ENCODE results near the gene ZNF12.

The ZNF12 gene

DNA sequence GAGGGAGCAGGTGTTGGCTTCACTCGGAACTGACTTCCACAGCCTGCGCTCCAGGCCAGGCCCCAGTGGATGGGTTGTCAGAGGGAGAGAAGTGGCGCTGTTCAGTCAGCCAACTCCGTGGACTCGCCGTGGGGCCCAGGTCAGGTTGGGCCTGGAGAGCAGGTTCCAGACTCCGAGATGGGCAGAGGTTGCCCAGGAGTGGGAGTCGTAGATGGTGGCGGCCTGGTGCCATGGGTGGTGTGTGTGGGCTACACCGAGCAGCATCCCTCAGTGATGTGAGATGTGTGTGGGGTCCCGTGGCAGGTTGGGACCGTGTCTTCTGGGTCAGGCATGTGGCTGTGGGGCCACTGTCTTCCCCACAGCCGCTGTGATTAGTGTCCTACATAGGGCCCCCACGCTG lies 59.2 kb downstream of the ZNF12 start:
- DNase-seq (ENCODE audit: low spot score), result no peak

DNA sequence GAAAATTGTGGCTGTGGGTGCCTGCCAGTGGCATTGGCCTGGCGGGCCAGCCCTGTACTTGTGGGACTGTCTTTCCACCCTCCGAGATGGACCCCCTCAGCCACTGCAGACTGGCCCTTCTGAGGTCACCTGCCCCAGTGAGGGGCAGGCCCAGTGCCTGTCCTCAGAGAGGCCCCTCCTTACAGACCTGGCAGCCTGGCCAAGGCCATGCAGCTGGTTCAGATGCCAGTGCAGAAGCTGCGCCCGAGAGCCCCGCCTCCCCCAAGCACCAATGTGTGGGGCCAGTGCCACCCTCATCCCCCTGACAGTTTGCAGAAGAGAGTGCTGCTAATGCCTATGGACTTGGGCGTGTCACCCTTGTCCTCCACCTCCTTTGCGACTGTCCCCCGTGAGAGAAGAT lies 59.7 kb downstream of the ZNF12 start:
- no peak for DNase-seq (ENCODE audit: low spot score)

GRCh38 chr7:6646465-6646864 lies 60.3 kb downstream of the ZNF12 start:
- no peak for DNase-seq (ENCODE audit: low spot score)

DNA sequence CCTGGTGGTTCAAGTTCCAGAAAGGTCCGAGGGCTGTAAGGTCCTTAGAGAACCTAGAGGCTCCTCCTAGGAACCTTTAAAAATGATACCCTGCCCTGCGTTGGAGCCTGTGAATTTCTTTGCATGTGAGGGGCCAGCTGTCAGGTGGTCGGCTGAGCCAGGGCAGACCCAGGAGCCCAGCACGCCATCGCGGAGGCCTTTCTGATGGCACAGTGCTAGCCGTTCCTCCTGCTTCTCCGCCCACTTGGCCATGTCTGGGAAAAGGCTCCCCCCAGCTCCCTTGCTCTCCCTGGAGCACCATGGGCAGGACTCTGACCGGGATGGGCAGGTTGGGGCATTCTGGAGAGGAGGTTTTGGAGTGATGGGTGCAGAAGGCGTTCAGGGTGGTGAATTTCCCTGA lies 62.0 kb downstream of the ZNF12 start:
- DNase-seq (ENCODE audit: low spot score), result no peak

DNA sequence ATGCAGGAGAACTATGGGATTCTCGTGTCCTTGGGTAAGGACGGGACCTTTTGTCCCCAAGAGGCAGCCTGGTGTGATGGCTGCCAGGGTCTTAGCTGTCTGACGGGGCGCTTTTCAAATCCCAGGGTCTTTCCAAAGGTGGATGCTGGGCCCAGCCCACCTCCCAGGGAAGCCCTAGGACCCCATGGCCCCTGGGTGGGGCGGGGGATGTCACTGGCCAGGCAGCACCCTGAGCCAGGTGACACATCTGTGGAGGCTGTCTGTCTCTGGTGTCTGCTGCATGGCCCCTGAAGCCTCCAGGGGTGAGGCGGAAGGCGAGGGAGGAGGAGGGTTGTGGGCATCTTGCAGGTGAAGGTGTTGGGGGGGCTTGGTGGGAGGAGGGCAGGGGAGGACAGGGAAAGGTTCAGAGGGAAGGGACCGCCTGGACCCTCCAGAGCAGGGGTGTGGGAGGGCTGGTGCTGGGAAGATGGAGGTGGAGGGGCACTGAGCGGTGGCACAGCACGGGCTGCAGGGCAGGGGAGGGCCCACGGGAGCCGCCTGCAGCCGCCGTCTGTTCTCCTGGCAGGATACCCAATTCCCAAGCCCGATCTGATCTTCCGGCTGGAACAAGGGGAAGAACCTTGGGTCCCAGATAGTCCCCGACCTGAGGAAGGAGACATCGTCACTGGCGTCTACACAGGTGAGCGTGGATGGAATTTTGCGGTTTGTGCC lies 62.7 kb downstream of the ZNF12 start:
- no peak for DNase-seq (ENCODE audit: low spot score)

DNA sequence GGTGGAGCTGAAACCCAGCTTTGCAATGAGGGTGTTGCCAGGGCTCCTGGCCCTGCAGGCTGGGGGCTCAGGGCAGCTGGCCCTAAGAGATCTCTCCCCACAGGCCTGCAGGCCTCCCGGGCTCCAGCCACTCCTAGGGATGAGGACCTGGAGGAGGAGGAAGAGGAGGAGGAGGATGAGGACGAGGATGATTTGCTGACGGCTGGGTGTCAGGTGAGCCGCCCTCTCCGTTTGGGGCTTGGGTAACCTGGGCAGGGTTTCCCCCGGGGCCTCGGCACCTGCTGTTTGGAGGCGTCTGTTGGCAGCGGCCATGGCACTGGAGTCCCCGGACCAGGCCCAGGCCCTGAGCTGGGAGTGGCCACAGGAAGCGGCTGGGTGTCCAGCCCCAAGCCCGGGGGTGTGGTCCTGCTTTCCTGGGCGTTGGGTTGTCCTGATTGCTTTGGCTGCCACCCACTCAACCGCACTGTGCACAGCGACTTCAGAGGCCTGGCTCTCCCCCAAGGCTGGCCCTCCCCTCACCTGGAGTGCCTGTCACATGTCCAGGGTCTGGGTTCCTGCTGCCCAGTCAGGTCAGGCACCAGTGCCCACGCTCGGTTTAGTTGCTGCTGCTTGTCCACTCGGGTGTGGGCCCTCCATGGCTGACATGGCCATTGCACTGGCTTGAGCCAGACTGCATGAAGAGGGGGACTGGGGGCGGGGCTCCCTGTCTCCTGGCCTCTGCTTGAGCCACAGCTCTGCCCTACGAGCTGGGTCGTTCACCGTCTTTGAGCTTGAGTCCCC lies 63.7 kb downstream of the ZNF12 start:
- no peak for DNase-seq (ENCODE audit: low spot score)

GRCh38 chr7:6642239-6642839 lies 64.4 kb downstream of the ZNF12 start:
- no peak for DNase-seq (ENCODE audit: low spot score)

DNA sequence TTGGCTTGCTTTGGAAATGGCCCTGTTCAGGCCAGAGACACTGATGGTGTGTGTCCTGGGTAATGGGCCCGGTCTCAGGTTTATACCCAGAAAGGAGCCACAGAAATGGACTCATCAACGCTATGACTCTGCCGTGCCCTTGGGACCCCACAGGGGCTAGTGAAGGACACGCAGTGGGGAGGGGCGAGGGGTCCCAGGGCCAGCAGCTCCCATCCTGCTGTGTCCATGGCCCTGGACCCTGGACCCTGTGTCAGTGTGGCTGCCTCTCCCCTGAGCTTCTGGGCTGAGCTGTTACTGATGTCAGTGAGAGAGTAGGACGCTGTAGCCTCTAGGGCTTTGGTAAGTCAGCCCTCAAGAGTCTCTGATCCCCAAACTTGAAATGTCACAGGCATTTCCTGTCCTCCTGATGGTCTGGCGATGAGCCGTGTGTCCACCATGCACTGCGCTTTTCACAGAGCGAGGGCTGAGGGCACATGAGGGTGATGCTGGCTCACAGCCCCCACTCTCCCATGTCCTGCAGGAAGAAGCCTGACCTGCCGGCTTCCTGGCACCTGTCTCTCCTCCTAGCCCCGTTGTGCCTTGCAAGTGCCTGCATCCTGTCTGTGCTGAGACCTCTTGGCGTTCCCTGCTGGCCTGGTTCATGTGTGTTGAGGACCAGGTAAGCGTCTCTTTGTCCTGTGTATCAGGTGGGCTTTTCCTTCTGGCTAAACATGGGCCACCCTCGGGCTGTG lies 65.3 kb downstream of the ZNF12 start:
- no peak for DNase-seq (ENCODE audit: low spot score)

DNA sequence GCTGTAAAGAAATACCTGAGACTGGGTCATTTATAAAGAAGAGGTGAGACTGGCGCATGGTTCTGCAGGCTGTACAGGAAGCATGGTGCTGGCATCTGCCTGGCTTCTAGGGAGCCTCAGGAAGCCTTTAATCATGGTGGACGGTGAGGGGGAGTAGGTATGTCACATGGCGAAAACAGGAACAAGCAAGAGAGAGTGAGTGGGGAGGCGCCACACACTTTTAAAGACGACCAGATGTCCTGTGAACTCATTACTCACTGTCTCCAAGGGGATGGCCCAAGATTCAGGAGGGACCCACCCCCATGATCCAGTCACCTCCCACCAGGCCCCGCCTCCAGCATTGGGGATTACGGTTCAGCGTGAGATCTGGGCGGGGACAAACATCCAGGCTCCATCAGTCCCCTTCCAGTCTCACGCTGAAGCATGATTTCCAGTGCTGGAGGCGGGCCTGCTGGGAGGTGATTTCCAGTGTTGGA lies 66.5 kb downstream of the ZNF12 start:
- DNase-seq (ENCODE audit: low spot score), result no peak

DNA sequence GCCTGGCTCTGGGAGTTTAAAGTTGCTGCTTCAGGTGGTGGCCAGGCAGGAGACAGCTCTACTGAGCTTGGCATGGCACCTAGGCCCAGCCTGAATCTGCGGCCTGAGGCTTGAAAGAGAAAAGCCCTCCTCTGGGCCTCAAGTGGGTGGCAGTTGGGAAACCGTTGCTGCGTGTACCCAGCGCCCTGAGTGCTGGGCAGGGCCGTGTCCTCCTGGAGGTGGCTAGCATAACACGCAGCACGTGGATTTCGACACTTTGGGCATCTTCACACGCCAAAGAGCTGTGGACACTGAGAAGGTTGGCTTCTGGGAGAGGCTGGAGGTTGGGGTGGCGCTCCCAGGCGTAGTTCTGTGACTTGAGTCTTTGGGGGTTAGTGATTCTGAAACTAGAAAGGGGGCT lies 67.1 kb downstream of the ZNF12 start:
- no peak for DNase-seq (ENCODE audit: low spot score)

GRCh38 chr7:6639032-6639431 lies 67.7 kb downstream of the ZNF12 start:
- no peak for DNase-seq (ENCODE audit: low spot score)

Measured in hematopoietic multipotent progenitor cell treated with erythropoietin and hydrocortisone succinate and interleukin-3 and kit ligand, for 15 days (in vitro differentiated cells).